NCI-H1930 (cell line): ENCODE results near the gene MRC2.
A peak's percentile ranks its signal among the peaks of the same experiment; 100 is the strongest.

Source experiments
- DNase-seq, 2 experiments: peaks; one replicate each; lab custom pipeline; 2025; lab: John Stamatoyannopoulos, UW

MRC2 gene

GRCh38 chr17:62703261-62703775, 75.8 kb downstream of the MRC2 start:
- DNase-seq: no peak

- peak in 1 of 2 experiments; percentile 48 for DNase-seq
These were observed 76.4 kb downstream of the MRC2 start for GRCh38 chr17:62703776-62704380.

GRCh38 chr17:62704381-62704971, 77.0 kb downstream of the MRC2 start:
- no peak for DNase-seq

- no peak for DNase-seq
These were observed 77.8 kb downstream of the MRC2 start for GRCh38 chr17:62705156-62705777.

GRCh38 chr17:62705778-62706597, 78.5 kb downstream of the MRC2 start:
- no peak for DNase-seq

GRCh38 chr17:62706598-62707424, 79.3 kb downstream of the MRC2 start:
- DNase-seq: no peak

GRCh38 chr17:62707425-62707739, 79.9 kb downstream of the MRC2 start:
- DNase-seq: no peak

GRCh38 chr17:62708587-62708986, 81.1 kb downstream of the MRC2 start:
- DNase-seq: no peak

- DNase-seq: no peak
These were observed 84.7 kb downstream of the MRC2 start for GRCh38 chr17:62712171-62712581.

GRCh38 chr17:62713086-62713881, 85.8 kb downstream of the MRC2 start:
- no peak for DNase-seq

GRCh38 chr17:62714016-62714777, 86.7 kb downstream of the MRC2 start:
- no peak for DNase-seq

- no peak for DNase-seq
These were observed 88.5 kb downstream of the MRC2 start for GRCh38 chr17:62715882-62716390.

- no peak for DNase-seq
These were observed 89.5 kb downstream of the MRC2 start for GRCh38 chr17:62716834-62717588.

- no peak for DNase-seq
These were observed 90.1 kb downstream of the MRC2 start for GRCh38 chr17:62717589-62717855.

GRCh38 chr17:62717889-62718288, 90.4 kb downstream of the MRC2 start:
- DNase-seq: no peak

- DNase-seq: no peak
These were observed 91.0 kb downstream of the MRC2 start for GRCh38 chr17:62718429-62718828.

GRCh38 chr17:62719586-62719985, 92.1 kb downstream of the MRC2 start:
- DNase-seq: no peak

GRCh38 chr17:62720126-62720850, 92.8 kb downstream of the MRC2 start:
- DNase-seq: no peak

GRCh38 chr17:62722625-62723024, 95.2 kb downstream of the MRC2 start:
- DNase-seq: no peak
